Suprapubic skin (tissue), 4 donors: ENCODE data around the gene ASS1. TPM values are rescaled to one million over a fixed set of nuclear protein-coding genes. Genes with fewer than 3 reads are reported as not detected.

Source experiments
- DNase-seq, 2 donors: peaks; one replicate each; pipeline ENCODE4 v3.0.0-alpha.2; 2019; ENCODE audit warnings: low spot score in 2 of 2
- H3K27ac ChIP-seq: fragments of 200-600 bp; sonication (generic); one replicate; pipeline ENCODE4 v1.5.1; 2019
- H3K27me3 ChIP-seq: fragments of 200-600 bp; sonication (generic); one replicate; pipeline ENCODE4 v1.5.1; 2019
- H3K36me3 ChIP-seq: fragments of 200-600 bp; sonication (generic); one replicate; pipeline ENCODE4 v1.5.1; 2019
- H3K4me1 ChIP-seq: fragments of 200-600 bp; sonication (generic); one replicate; pipeline ENCODE4 v1.5.1; 2019
- H3K4me3 ChIP-seq: fragments of 200-600 bp; sonication (generic); one replicate; pipeline ENCODE4 v1.5.1; 2019; ENCODE audit warnings: mild to moderate bottlenecking
- H3K9me3 ChIP-seq: fragments of 200-600 bp; sonication (generic); one replicate; pipeline ENCODE4 v1.5.1; 2019
- EP300 ChIP-seq: sonication (generic); formaldehyde crosslinking; IDR thresholded peaks from one replicate; pipeline ENCODE4 v1.6.1; 2017; ENCODE audit warnings: antibody characterized with exemption
- POLR2A ChIP-seq, 2 donors: fragments of 450-650 bp; IDR thresholded peaks; one replicate each; pipeline ENCODE4 v1.6.1; 2017; ENCODE audit warnings: antibody characterized with exemption in 2 of 2, mild to moderate bottlenecking in 2 of 2, moderate library complexity in 2 of 2
- POLR2AphosphoS5 ChIP-seq, 3 donors: sonication (generic); formaldehyde crosslinking; IDR thresholded peaks; one replicate each; pipeline ENCODE4 v1.6.1; 2017; ENCODE audit warnings: antibody characterized with exemption in 3 of 3
- WGBS: methylation state at CpG from one replicate; pipeline ENCODE4 v1.1.5; 2018; 5-methylcytosine and 5-hydroxymethylcytosine counted together
- total RNA-seq, 4 donors: library from RNA; depleted of rRNA; stranded (reverse); fragments of >200 nt; gene quantifications; one replicate each; pipeline ENCODE4 v1.1.0, GENCODE V29; 2016
- TF ChIP-seq, protein P1 (sequence below), 2 donors: fragments of 200-600 bp in 1 of 2; fragments of 450-650 bp in 1 of 2; sonication (generic) in 1 of 2; IDR thresholded peaks; one replicate each; pipeline ENCODE4 v1.5.1; 2016 to 2019; ENCODE audit warnings: antibody characterized with exemption in 2 of 2, mild to moderate bottlenecking in 1 of 2, moderate library complexity in 1 of 2

Gene ASS1
- total RNA-seq, 4 donors from 2014 or later = 107 to 225 (median 163) TPM

- H3K4me1 ChIP-seq = no peaks in the 10 kb centered on the region
- no peak for DNase-seq
- no peak overlapping the region for H3K27ac ChIP-seq
- H3K9me3 ChIP-seq = no peaks in the 10 kb centered on the region
- no peak overlapping the region for H3K4me3 ChIP-seq
- H3K36me3 ChIP-seq = peaks cover 8% of the 10 kb centered on the region
- TF ChIP-seq POLR2AphosphoS5 (IDR thresholded peaks at IDR 0.05) (no peak), POLR2A (IDR thresholded peaks at IDR 0.05) (no peak), EP300 (no peak)
- TF ChIP-seq, protein P1, sequence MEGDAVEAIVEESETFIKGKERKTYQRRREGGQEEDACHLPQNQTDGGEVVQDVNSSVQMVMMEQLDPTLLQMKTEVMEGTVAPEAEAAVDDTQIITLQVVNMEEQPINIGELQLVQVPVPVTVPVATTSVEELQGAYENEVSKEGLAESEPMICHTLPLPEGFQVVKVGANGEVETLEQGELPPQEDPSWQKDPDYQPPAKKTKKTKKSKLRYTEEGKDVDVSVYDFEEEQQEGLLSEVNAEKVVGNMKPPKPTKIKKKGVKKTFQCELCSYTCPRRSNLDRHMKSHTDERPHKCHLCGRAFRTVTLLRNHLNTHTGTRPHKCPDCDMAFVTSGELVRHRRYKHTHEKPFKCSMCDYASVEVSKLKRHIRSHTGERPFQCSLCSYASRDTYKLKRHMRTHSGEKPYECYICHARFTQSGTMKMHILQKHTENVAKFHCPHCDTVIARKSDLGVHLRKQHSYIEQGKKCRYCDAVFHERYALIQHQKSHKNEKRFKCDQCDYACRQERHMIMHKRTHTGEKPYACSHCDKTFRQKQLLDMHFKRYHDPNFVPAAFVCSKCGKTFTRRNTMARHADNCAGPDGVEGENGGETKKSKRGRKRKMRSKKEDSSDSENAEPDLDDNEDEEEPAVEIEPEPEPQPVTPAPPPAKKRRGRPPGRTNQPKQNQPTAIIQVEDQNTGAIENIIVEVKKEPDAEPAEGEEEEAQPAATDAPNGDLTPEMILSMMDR (IDR thresholded peaks at IDR 0.05) = no peak
- no peaks in the 10 kb centered on the region for H3K27me3 ChIP-seq
- WGBS = 72% methylated on average over 12 of the region's 19 CpGs
Observed at GRCh38 chr9:130472184-130472705, 27.5 kb downstream of the ASS1 start.

GRCh38 chr9:130473009-130473408 lies 28.2 kb downstream of the ASS1 start:
- Histone ChIP-seq H3K27ac (no peak overlapping the region), H3K4me3 (no peak overlapping the region), H3K36me3 (peaks cover 13% of the 10 kb centered on the region), H3K9me3 (no peaks in the 10 kb centered on the region), H3K4me1 (no peaks in the 10 kb centered on the region), H3K27me3 (no peaks in the 10 kb centered on the region)
- DNase-seq = no peak
- 96% methylated on average over 4 of the region's 6 CpGs for WGBS
- TF ChIP-seq EP300 (no peak), POLR2AphosphoS5 (IDR thresholded peaks at IDR 0.05) (no peak), POLR2A (IDR thresholded peaks at IDR 0.05) (no peak)
- TF ChIP-seq, protein P1 (IDR thresholded peaks at IDR 0.05) = no peak

DNA sequence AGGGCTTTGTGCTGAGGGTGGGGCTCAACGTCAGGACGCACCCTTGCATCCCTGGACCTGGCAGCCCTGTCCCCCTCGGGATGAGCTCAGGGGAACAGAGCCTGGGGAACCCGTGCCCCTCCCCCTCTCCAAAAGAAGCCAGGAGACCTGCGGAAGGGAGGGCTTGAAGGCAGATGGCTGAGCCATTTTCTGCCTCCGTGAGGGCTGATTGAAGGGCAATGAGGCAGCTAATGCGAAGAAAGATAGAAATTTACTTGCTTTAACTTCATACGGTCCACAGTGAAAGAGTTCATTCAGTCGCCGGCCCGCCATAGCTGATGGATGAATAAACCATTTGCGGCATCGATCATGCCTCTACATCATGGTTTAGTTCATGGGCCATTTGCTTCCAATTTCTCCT lies 28.8 kb downstream of the ASS1 start:
- no peaks in the 10 kb centered on the region for H3K27me3 ChIP-seq
- TF ChIP-seq POLR2AphosphoS5 (IDR thresholded peaks at IDR 0.05) (no peak), EP300 (no peak)
- no peaks in the 10 kb centered on the region for H3K9me3 ChIP-seq
- no peak for DNase-seq
- 72% methylated on average over 9 of the region's 13 CpGs for WGBS
- no peak overlapping the region for H3K4me3 ChIP-seq
- H3K36me3 ChIP-seq = peaks cover 14% of the 10 kb centered on the region
- H3K27ac ChIP-seq = no peak overlapping the region
- no peaks in the 10 kb centered on the region for H3K4me1 ChIP-seq

DNA sequence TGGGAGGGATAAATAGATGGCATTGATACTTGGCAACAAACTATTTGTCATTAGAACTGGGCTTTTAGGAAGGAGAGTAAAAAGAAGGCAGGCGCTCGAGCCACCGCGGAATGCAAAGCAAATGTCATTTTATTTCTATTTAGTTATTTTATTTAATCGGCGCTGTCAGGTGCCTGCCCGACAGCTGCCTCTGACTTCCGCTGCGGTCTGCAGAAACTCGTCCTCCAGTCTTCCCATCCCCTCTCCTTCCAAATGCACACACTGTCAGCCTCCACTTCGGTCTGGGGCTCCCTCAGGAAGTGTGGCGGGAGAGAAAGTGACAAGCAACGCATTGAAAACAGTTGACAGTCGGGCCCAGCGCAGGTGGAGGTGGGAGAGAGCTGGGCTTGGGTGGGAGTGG lies 29.3 kb downstream of the ASS1 start:
- no peak for TF ChIP-seq POLR2A (IDR thresholded peaks at IDR 0.05)
- TF ChIP-seq EP300 = no peak
- TF ChIP-seq, protein P1 (IDR thresholded peaks at IDR 0.05) = no peak
- no peak for TF ChIP-seq POLR2AphosphoS5 (IDR thresholded peaks at IDR 0.05)
- WGBS = 72% methylated on average over 15 of the region's 15 CpGs
- Histone ChIP-seq H3K36me3 (peaks cover 15% of the 10 kb centered on the region), H3K4me1 (no peaks in the 10 kb centered on the region), H3K27ac (no peak overlapping the region), H3K9me3 (no peaks in the 10 kb centered on the region), H3K27me3 (no peaks in the 10 kb centered on the region), H3K4me3 (no peak overlapping the region)
- DNase-seq = no peak

GRCh38 chr9:130476151-130476730 lies 31.5 kb downstream of the ASS1 start:
- no peaks in the 10 kb centered on the region for H3K4me1 ChIP-seq
- 87% methylated on average over 20 of the region's 21 CpGs for WGBS
- H3K4me3 ChIP-seq = no peak overlapping the region
- peaks cover 19% of the 10 kb centered on the region for H3K36me3 ChIP-seq
- no peak for DNase-seq
- TF ChIP-seq EP300 (no peak), POLR2AphosphoS5 (IDR thresholded peaks at IDR 0.05) (no peak)
- TF ChIP-seq, protein P1 (IDR thresholded peaks at IDR 0.05) = no peak
- no peaks in the 10 kb centered on the region for H3K27me3 ChIP-seq
- H3K9me3 ChIP-seq = no peaks in the 10 kb centered on the region
- no peak overlapping the region for H3K27ac ChIP-seq
